Measurements from ENCODE around the gene AHNAK2. TPM values are rescaled to one million over a fixed set of nuclear protein-coding genes. Genes with fewer than 3 reads are reported as not detected.
"Not testable (repeated sequence)": the region's sequence is repeated elsewhere in the genome, so short reads cannot be mapped to it uniquely, and the experiment has no call there.

The AHNAK2 gene
- 3.3 TPM for polyA plus RNA-seq
- long read RNA-seq, donor 1: 0 reads
- long read RNA-seq, donor 2: 0 reads
- long read RNA-seq, donor 3: 0 reads
- long read RNA-seq, donor 4: 0 reads
- long read RNA-seq, donor 5: 0 reads
- long read RNA-seq, donor 6, full-length matches to known transcripts: 1 of 1 reads
- long read RNA-seq, donor 6, partial matches to known transcripts: 0 of 1 reads
- long read RNA-seq, donor 6, other reads (novel, unspliced or antisense): 0 of 1 reads
- long read RNA-seq, donor 7: 0 reads
- long read RNA-seq, donor 8: 0 reads
- long read RNA-seq, donor 9: 0 reads
- long read RNA-seq, donor 10: 0 reads
- long read RNA-seq, donor 11: 0 reads

DNA sequence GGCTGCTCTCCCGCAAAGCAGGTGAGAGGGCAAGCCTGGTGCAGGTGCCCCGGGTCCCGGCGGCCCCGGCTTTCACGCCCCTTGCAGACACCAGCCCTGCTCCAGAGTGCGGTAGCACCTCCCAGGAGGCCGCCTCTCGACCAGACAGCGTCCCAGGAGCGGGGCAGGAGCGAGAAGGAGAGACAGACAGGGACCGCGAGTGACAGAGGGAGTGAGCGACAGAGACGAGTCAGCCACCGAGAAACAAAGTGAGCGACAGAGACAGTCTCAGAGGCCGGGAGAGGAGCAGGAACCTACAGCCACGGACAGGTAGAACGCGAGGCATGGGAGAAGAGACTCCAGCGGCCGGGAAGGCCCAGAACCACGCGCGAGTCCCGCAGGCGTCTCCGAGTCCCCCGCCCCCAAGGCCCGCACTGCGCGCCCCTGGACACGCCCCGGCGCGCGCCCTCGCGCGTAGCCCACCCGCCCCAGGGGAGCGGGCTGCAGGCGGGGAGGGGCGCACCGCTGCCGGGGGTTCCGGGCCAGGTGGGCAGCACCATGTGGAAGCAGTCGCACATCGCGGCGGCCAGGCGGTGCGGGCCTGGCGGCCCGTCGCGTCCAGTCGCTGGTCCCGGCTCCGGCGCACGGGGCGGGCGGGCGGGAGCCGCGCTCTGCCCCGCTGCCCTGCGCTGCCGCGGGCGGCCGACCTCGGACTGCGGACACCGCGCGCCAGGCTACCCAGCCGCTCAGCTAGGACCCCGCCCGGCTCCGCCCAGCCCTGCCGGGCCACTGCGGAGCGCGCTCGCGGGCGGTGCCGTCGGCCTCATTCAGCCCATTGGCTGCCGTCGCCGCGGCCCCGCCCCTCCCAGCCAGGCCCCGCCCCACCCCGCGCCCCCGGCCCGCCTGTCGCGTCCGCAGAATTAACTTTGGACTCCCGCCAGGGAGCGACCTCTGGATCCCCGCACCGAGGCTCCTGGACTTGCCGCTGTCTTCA lies at the start of gene AHNAK2:
TSS of gene AHNAK2 (minus strand) at position 694 of the 973 bp plus-strand sequence. CDS start at position 557, 137 bp downstream.
- H3K9me3 ChIP-seq (ENCODE audit: control insufficient read depth, low read depth, low read length): no peaks in the 10 kb centered on the region
- DNase-seq: peak; percentile 75 to 78
- peak within 1 kb of the TSS; percentile 16 for H3K4me3 ChIP-seq (ENCODE audit: low read length)
- no peaks in the 10 kb centered on the region for H3K36me3 ChIP-seq (ENCODE audit: control insufficient read depth, insufficient read depth, low read length)
- 0% methylated on average over 6 of the region's 111 CpGs for WGBS (ENCODE audit: insufficient coverage, low lambda C conversion rate)
- peaks cover 16% of the 10 kb centered on the region for H3K27me3 ChIP-seq (ENCODE audit: control insufficient read depth, insufficient read depth, low read length)
- H3K4me1 ChIP-seq (ENCODE audit: control insufficient read depth, insufficient read depth, low read length): peaks cover 31% of the 10 kb centered on the region
- no peak within 1 kb of the TSS for H3K27ac ChIP-seq (ENCODE audit: low read length)

GRCh38 chr14:105027718-105028117 lies 49.5 kb upstream of the AHNAK2 start:
- no CpG with 5 or more reads among the region's 4 CpGs for WGBS (ENCODE audit: insufficient coverage, low lambda C conversion rate)
- not testable (repeated sequence) for H3K36me3 ChIP-seq (ENCODE audit: control insufficient read depth, insufficient read depth, low read length); H3K27ac ChIP-seq (ENCODE audit: low read length)

GRCh38 chr14:105026802-105027563 lies 48.8 kb upstream of the AHNAK2 start:
- WGBS (ENCODE audit: insufficient coverage, low lambda C conversion rate): 50% methylated on average over 1 of the region's 1 CpG
- H3K27ac ChIP-seq (ENCODE audit: low read length): no peak overlapping the region
- no peaks in the 10 kb centered on the region for H3K36me3 ChIP-seq (ENCODE audit: control insufficient read depth, insufficient read depth, low read length)
- peaks cover 5% of the 10 kb centered on the region for H3K4me1 ChIP-seq (ENCODE audit: control insufficient read depth, insufficient read depth, low read length)
- no peaks in the 10 kb centered on the region for H3K27me3 ChIP-seq (ENCODE audit: control insufficient read depth, insufficient read depth, low read length)
- H3K9me3 ChIP-seq (ENCODE audit: control insufficient read depth, low read depth, low read length): no peaks in the 10 kb centered on the region
- DNase-seq: no peak
- H3K4me3 ChIP-seq (ENCODE audit: low read length): no peak overlapping the region

More at GRCh38 chr14:105027718-105028117, 49.5 kb upstream of the AHNAK2 start:
- not testable (repeated sequence) for H3K27me3 ChIP-seq (ENCODE audit: control insufficient read depth, insufficient read depth, low read length); H3K4me1 ChIP-seq (ENCODE audit: control insufficient read depth, insufficient read depth, low read length); DNase-seq; H3K4me3 ChIP-seq (ENCODE audit: low read length); H3K9me3 ChIP-seq (ENCODE audit: control insufficient read depth, low read depth, low read length)

GRCh38 chr14:105026033-105026785 lies 48.0 kb upstream of the AHNAK2 start:
- no peak for DNase-seq
- no peak overlapping the region for H3K4me3 ChIP-seq (ENCODE audit: low read length)
- 100% methylated on average over 3 of the region's 16 CpGs for whole genome bisulfite sequencing (ENCODE audit: insufficient coverage, low lambda C conversion rate)
- H3K27ac ChIP-seq (ENCODE audit: low read length): no peak overlapping the region
- no peaks in the 10 kb centered on the region for H3K36me3 ChIP-seq (ENCODE audit: control insufficient read depth, insufficient read depth, low read length)
- H3K27me3 ChIP-seq (ENCODE audit: control insufficient read depth, insufficient read depth, low read length): no peaks in the 10 kb centered on the region
- peaks cover 6% of the 10 kb centered on the region for H3K4me1 ChIP-seq (ENCODE audit: control insufficient read depth, insufficient read depth, low read length)
- H3K9me3 ChIP-seq (ENCODE audit: control insufficient read depth, low read depth, low read length): no peaks in the 10 kb centered on the region

DNA sequence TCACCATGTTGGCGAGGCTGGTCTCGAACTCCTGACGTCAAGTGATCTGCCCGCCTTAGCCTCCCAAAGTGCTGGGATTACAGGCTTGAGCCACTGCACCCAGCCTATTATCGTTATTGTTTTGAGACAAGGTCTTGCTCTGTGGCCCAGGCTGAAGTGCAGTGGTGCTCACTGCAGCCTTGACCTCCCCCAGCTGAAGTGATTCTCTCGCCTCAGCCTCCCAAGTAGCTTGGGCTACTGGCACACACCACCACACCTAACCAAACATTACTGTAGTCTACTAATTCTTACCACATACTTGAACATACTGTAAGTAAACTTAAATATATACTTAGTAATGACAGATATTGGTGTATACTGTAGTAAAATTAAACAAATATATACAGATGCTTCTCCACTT lies 47.3 kb upstream of the AHNAK2 start:
- no peak for DNase-seq
- no peaks in the 10 kb centered on the region for H3K36me3 ChIP-seq (ENCODE audit: control insufficient read depth, insufficient read depth, low read length)
- H3K9me3 ChIP-seq (ENCODE audit: control insufficient read depth, low read depth, low read length): no peaks in the 10 kb centered on the region
- WGBS (ENCODE audit: insufficient coverage, low lambda C conversion rate): no CpG with 5 or more reads among the region's 6 CpGs
- H3K4me1 ChIP-seq (ENCODE audit: control insufficient read depth, insufficient read depth, low read length): peaks cover 6% of the 10 kb centered on the region
- no peaks in the 10 kb centered on the region for H3K27me3 ChIP-seq (ENCODE audit: control insufficient read depth, insufficient read depth, low read length)
- no peak overlapping the region for H3K27ac ChIP-seq (ENCODE audit: low read length)
- no peak overlapping the region for H3K4me3 ChIP-seq (ENCODE audit: low read length)

DNA sequence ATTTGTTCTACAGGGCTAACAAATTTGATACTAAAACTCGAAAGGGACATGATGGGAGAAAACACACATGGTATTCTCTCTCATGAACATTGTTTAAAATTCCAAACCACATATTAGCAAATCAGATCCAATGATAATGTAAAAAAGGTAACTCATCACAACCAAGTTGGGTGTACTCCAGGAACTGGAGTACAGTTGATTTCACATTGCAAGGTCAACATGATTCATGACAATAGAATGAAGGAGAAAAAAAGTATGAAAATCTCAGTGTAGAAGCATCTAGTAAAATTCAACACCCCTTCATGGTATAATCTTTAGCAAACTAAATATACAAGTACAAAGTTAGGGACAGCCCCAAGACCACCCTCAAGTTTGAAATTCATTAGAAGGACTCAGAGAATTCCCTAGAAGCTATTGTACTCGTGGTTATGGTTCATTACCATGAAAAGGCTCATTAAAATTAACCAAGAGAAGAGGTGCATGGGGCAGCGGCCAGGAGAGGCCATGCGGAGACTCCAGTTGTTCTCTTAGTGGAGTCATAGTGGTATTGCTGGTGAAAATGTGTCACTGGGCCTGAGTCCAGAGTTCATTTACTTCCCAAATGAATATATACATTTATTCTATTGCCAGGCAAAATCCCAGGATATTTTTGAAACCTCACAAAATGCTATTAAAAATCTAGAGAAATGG lies 45.8 kb upstream of the AHNAK2 start:
- H3K27ac ChIP-seq (ENCODE audit: low read length): no peak overlapping the region
- H3K4me3 ChIP-seq (ENCODE audit: low read length): no peak overlapping the region
- DNase-seq: no peak
- H3K4me1 ChIP-seq (ENCODE audit: control insufficient read depth, insufficient read depth, low read length): peaks cover 19% of the 10 kb centered on the region
- no CpG with 5 or more reads among the region's 4 CpGs for WGBS (ENCODE audit: insufficient coverage, low lambda C conversion rate)
- no peaks in the 10 kb centered on the region for H3K9me3 ChIP-seq (ENCODE audit: control insufficient read depth, low read depth, low read length)
- H3K27me3 ChIP-seq (ENCODE audit: control insufficient read depth, insufficient read depth, low read length): no peaks in the 10 kb centered on the region
- H3K36me3 ChIP-seq (ENCODE audit: control insufficient read depth, insufficient read depth, low read length): no peaks in the 10 kb centered on the region

DNA sequence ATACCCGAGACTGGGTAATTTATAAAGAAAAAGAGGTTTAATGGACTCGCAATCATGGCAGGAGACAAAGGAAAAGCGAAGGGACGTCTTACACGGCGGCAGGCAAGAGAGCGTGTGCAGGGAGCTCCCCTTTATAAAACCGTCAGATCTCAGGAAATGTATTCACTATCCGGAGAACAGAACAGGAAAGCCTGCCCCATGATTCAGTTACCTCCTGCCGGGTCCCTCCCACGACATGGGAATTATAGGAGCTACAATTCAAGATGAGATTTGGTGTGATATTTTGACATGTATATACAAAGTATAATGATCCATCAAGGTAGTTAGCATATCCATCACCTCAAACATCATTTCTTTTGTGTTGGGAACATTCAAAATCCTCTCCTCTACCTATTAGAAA lies 45.0 kb upstream of the AHNAK2 start:
- WGBS (ENCODE audit: insufficient coverage, low lambda C conversion rate): 100% methylated on average over 5 of the region's 11 CpGs
- Histone ChIP-seq H3K4me1 (ENCODE audit: control insufficient read depth, insufficient read depth, low read length) (peaks cover 19% of the 10 kb centered on the region), H3K36me3 (ENCODE audit: control insufficient read depth, insufficient read depth, low read length) (no peaks in the 10 kb centered on the region), H3K9me3 (ENCODE audit: control insufficient read depth, low read depth, low read length) (no peaks in the 10 kb centered on the region), H3K27ac (ENCODE audit: low read length) (no peak overlapping the region), H3K4me3 (ENCODE audit: low read length) (no peak overlapping the region), H3K27me3 (ENCODE audit: control insufficient read depth, insufficient read depth, low read length) (no peaks in the 10 kb centered on the region)
- DNase-seq: no peak

- no CpG with 5 or more reads among the region's 2 CpGs for WGBS (ENCODE audit: insufficient coverage, low lambda C conversion rate)
- H3K4me1 ChIP-seq (ENCODE audit: control insufficient read depth, insufficient read depth, low read length): peaks cover 19% of the 10 kb centered on the region
- H3K27ac ChIP-seq (ENCODE audit: low read length): no peak overlapping the region
- no peaks in the 10 kb centered on the region for H3K9me3 ChIP-seq (ENCODE audit: control insufficient read depth, low read depth, low read length)
- H3K27me3 ChIP-seq (ENCODE audit: control insufficient read depth, insufficient read depth, low read length): no peaks in the 10 kb centered on the region
- peak overlapping the region; percentile 66 for H3K4me3 ChIP-seq (ENCODE audit: low read length)
- H3K36me3 ChIP-seq (ENCODE audit: control insufficient read depth, insufficient read depth, low read length): no peaks in the 10 kb centered on the region
- no peak for DNase-seq
Measured at GRCh38 chr14:105022276-105022670, 44.1 kb upstream of the AHNAK2 start.

GRCh38 chr14:105021656-105022275 lies 43.6 kb upstream of the AHNAK2 start:
- H3K4me1 ChIP-seq (ENCODE audit: control insufficient read depth, insufficient read depth, low read length): peaks cover 19% of the 10 kb centered on the region
- H3K36me3 ChIP-seq (ENCODE audit: control insufficient read depth, insufficient read depth, low read length): no peaks in the 10 kb centered on the region
- peak overlapping the region; percentile 66 for H3K4me3 ChIP-seq (ENCODE audit: low read length)
- 0% methylated on average over 1 of the region's 20 CpGs for WGBS (ENCODE audit: insufficient coverage, low lambda C conversion rate)
- DNase-seq: peak; percentile 70 to 85
- H3K9me3 ChIP-seq (ENCODE audit: control insufficient read depth, low read depth, low read length): no peaks in the 10 kb centered on the region
- H3K27me3 ChIP-seq (ENCODE audit: control insufficient read depth, insufficient read depth, low read length): no peaks in the 10 kb centered on the region
- peak overlapping the region; percentile 90 for H3K27ac ChIP-seq (ENCODE audit: low read length)
